ENCODE data around the gene TNS3.

The TNS3 gene

DNA sequence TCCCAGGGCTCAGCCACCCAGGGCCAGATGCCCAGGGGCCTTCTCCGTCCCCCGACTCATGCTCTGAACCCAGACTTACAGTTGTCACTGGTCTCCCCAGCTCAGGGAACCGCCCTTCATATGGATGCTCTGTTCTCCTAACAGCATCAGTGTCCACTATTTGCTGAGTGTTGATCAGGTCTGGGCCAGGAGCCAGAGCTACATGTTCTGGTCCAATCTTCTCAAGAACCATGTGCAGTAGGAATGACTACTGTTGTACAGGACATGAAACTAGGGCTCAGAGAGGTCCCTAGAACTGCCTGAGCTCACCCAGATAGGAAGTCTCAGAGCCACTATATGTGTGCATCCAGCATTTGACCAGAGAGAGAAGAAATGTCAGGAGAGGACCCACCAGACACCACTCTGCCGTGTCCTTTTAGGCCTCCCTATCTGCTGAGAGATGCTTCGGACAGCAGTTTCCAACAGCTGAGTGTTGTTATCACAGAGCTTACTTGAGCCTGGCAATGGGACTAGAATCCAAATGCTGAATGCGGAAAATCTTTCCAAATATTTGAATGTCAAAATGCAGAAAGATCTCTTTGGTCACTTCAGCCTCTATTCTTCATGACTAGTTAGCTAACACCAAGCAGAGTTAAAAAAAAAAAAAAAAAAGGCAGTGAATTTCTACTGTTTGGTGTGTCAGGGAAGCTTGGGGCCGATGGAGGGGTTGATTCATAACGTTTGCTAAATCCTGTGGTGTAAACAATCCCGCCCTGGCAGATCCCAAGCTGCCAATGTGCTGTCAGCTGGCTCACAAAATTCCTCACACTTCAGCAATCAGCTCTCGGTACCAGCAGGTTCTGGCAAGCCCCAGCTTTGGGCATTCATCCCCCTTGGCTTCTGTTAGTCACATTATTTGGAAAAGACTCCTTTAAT lies 246.1 kb downstream of the TNS3 start:
- no peak overlapping the region for H3K4me3 ChIP-seq (ENCODE audit: low read length)
- DNase-seq (ENCODE audit: low read depth, low spot score), result no peak

DNA sequence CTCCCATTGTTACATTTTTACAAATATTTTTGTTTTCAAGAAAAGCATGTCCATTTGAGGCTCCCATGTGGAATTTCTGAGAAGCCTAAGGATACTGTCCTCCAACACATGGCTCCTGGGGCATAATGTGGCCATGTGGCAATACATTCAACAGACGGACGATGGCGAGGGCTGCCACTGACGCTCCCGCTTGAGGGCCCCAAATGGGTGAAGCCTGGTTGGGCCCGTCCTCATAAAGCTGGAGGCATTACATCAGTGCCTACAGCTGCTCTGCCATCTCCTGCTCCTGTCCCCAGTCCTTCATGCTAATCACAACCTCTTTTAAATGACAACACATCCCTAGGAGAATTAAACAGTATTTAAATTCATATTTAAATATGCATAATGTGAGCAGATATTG lies 246.8 kb downstream of the TNS3 start:
- H3K4me3 ChIP-seq (ENCODE audit: low read length), result no peak overlapping the region
- no peak for DNase-seq (ENCODE audit: low read depth, low spot score)

DNA sequence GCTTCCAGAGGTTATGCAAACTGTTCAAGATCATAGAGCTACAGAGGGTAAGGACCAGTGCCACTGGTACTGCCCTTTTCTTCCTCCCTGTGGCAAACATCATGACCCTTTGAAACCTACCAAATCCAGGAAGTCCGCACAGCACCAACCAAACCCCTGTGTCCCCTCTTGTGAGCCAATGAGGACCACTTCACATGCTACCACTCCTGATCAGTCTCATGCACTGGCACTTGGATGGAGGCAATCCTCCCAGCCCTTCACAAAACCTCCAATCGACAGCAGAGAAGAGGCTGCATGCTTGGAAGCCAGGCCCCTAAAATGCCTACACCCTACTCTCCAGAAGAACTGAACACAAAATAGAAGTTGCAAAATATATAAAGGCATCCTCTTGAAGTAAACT lies 248.0 kb downstream of the TNS3 start:
- DNase-seq (ENCODE audit: low read depth, low spot score), result no peak

DNA sequence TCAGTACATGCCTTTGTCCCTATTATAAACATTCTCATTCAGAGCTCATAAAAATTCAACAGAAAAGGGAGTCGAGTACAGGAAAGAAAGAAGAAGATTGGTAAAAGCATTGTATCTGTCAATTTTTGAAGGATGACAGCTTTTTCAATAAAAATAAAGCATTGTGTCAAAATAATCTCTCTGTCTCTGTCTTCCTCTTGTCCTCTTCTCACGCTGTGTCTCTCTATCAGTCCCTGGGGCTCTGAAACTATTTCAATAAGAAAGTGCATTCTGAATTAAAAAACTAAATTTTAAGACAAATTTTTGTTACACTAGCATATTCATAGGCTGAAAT lies 248.4 kb downstream of the TNS3 start:
- no peak for DNase-seq (ENCODE audit: low read depth, low spot score)
- no peak overlapping the region for H3K4me3 ChIP-seq (ENCODE audit: low read length)

More for the DNA sequence above, 248.0 kb downstream of the TNS3 start:
- no peak overlapping the region for H3K4me3 ChIP-seq (ENCODE audit: low read length)

DNA sequence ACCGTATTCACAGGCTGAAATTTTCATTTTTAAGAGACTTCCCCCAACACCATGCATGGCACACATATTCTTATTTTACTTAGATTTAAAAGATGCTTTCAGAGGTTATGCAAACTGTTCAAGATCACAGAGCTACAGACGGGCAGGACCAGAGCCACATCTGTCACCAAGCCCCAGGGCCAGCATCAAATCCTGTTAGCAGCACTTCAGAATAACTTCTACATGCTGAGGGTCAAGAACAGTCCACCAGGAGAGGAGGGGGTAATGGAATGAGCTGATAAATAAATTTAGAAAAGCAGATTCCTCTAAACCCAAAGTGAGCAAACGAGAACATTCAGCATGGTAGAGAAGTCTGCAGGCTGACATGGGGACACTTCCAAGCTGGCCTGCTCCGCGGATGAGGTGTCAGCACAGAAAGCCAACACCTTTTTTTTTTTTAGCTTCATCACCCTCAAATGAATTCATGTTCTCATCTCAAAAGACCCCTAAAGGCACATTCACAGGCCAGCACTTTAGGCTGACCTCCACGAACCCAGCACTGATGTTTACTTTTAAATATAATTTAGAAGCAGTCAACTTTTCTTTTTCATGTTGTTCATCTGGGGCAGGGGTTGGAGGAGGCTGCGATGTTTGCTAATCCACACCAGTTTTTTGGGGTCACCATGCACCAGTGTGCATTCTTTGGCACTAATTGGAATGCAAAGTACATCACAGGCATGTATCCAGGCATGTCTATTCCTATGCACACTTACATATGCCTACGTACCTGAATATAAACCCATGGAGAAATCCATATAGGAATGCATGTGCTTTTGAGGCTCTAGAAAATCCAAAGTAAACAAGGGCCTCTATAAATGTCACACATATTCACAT lies 249.0 kb downstream of the TNS3 start:
- no peak for DNase-seq (ENCODE audit: low read depth, low spot score)
- H3K4me3 ChIP-seq (ENCODE audit: low read length), result no peak overlapping the region

DNA sequence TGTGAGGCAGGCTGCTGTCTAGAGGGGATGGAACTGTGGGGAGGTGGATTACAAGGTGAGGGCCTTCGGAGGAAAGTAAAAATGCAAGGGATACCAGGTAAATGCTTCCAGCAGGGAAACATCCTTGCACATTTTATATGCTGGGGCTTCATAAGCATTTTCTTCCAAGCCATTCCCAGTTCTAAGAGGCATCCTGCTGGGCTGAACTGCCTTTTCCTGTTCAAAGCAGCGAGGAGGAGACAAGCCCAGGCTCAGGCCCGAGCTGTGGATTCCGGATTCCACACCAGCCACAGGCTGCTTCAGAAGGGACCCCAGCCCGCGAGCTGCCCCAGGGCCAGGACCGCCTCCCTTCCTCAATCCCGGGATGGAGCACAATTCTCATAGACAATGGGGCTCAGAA lies 249.7 kb downstream of the TNS3 start:
- H3K4me3 ChIP-seq (ENCODE audit: low read length), result no peak overlapping the region
- DNase-seq (ENCODE audit: low read depth, low spot score), result no peak

DNA sequence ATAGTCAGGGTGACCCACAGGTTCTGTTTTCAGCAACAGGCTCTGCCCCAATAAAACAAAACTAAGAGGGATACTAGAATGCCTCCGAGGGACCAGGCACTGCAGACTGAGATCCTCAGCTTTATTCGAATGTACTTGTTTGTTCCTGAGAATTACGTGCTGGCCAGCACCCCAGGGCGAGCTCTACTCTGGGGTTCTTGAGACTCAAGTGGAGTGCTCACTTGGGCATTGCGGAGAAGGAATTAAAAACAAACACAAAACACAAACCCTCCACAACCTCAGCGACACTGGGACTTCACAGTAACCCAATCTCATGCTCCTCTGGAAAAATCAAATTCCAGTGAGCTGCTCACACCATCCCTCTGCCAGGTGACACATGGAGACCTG lies 250.7 kb downstream of the TNS3 start:
- no peak for DNase-seq (ENCODE audit: low read depth, low spot score)
- H3K4me3 ChIP-seq (ENCODE audit: low read length), result no peak overlapping the region

DNA sequence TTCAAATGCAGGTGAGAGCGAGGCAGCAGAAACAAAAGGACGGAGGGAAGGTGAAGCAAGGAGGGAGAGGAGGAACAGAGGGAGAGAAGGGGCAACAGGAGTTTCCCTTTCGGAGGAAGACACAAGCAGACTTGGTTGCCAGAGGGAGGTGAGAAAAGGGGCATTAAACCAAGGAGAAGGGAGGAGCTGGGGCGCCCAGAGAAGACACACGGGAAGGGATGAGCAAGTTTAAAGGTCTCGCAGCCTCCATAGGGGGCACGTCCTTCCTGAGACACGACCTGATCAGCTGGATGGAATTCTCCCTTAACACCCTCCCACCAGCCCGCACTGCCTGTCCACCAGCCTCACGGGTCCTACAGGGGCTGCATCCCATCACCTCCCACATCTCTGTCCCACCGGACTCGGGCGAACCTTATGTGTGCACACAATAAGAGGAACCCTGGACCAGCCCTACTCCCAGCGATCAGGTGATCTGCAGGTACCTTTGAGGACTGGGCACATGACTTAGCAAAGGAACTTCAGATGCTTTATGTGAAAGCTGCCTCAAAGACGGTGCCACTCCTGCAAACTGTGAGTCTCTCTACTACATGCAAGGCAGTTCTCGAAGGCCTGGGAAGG lies 251.2 kb downstream of the TNS3 start:
- no peak overlapping the region for H3K4me3 ChIP-seq (ENCODE audit: low read length)
- no peak for DNase-seq (ENCODE audit: low read depth, low spot score)

DNA sequence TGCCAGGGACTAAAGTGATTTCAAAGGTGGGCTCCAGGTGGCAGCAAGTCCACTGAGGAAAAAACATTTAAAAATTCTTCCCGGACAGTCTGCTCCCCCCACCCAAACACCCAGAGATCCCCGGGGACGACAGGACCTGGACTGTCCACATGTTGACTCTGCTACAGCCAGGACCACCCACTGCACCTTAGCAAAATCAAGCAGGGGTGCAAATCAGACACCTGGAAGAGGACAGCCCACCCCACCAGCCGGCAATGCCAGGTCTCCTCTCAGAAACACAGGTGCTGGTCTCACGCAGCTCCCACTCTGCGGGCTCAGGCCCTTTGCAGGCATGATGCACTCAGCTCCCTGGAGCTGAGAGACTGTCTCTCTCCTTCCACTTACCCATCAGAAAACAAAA lies 251.9 kb downstream of the TNS3 start:
- DNase-seq (ENCODE audit: low read depth, low spot score), result no peak
- no peak overlapping the region for H3K4me3 ChIP-seq (ENCODE audit: low read length)

DNA sequence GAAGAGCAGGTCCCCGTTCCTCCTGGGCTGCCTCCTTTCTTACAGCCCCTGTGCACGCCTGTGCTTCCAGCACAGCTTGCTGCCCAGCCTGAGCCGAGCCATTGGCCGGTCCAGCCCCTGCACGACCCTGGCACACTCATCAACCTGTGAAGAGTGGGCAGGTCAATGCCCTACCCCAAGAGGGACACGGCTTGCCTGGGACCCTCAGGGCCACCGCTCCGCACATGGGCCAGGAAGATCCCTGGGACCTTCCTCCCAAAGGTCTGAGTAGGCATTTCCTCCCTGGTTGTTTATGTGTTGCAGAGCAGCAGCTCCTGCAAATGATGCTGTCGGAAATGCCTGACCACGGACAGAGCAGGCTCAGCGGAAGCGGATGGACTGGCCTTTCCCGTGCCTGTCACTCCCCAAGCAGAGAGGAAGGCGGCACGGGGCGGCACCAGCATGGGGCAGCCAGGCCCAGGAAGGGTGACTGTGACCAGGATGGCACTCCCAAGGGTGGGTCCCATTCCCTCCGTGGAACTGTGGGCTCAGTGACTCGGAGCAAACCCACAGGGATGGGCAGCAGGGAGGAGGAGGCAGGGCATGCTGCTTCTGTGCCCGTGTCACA lies 252.5 kb downstream of the TNS3 start:
- DNase-seq (ENCODE audit: low read depth, low spot score), result no peak
- no peak overlapping the region for H3K4me3 ChIP-seq (ENCODE audit: low read length)

DNA sequence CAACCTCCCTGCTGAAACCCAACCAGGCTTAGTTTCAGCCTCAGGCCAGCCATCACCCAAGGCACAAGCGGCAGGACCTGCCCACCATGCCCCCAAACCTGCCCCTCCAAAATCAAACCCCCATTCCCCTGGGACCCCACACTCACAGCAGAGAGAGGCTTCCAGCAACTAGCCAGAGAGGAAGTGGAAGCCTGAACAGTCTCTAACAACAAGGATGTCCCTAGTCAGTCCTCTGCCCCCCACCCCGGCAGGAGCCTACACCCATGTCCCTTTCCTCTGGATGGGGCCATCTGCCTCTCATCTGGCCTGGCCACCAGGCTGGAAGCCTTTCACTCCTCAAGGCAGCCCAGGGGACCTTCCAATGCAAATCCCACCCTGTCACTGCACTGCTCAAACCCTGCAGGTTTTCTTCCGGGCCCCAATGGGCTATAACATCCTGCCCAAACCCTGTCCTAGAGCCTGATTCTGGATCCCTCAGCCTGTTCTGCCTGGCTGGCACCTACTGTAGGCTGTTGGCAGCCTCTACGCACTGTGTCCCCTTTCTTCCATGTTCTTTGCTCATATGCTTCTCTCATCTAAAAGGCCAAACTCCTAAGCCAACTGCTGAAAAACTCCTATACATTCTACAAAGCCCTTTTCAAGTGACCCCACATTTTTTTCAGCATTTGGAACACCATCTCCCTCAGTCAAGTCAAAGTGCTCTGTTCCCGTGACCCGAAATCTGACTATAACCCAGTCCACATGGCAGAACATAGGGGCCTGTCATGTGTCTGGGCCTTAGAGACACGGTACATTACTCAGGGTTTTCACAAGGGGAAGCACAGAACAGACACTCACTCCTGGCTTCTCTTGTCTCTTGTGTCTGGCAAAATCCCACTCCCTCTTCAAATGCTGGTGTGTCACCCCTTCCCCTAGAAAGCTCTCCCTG lies 253.3 kb downstream of the TNS3 start:
- no peak overlapping the region for H3K4me3 ChIP-seq (ENCODE audit: low read length)
- DNase-seq (ENCODE audit: low read depth, low spot score), result no peak

DNA sequence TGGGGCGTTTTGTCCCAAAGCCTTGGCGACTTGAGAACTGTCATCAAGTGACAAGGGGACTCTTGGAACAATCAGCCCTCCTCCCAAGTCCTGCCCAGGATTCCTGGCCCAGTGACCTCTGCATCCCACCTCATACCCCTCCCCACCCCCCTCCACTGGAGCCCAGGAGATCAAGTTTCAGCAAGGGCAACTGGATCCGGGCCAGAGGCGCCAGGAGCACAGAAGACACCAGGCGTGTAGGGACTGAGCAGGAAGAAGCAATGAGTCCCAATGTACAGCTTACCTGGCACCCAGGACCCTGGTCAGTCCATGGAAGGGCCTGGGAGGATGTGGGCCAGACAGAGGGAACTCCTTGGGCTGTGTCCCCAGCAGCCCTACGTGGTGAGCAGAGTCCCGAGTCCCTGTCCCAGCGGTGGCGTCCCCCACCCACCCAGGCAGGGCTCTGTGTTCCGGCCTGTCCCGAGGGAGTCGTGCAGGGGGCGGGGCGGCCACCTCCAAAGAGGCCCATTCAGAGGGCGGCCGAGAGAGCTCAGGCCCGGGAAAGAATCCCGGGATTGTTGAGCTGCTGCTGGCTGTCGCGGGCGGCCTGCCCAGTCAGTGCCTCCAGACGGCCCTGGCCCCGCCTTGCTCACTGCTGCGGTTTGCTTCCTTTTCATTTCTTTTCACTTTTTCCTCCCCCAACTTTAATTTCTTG lies 254.1 kb downstream of the TNS3 start:
- H3K4me3 ChIP-seq (ENCODE audit: low read length), result no peak overlapping the region
- DNase-seq (ENCODE audit: low read depth, low spot score), result no peak

DNA sequence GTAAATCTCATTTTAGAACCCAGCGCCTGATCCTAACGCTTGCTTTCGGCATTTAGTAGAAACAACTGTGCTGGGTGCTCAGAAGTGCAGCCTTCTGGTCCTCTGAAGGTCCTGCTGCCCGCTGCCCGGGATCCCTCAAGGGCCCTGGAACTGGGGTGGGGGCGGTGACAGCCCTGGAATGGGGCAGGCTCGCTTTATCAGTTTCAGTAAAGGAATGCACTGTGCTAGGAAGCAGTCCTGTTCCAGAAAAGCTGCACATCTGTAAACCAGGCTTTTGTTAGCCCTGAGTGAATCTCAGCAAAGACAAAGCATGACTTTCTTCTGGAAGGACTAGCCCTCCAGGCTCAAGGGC lies 254.6 kb downstream of the TNS3 start:
- no peak for DNase-seq (ENCODE audit: low read depth, low spot score)
- H3K4me3 ChIP-seq (ENCODE audit: low read length), result no peak overlapping the region

DNA sequence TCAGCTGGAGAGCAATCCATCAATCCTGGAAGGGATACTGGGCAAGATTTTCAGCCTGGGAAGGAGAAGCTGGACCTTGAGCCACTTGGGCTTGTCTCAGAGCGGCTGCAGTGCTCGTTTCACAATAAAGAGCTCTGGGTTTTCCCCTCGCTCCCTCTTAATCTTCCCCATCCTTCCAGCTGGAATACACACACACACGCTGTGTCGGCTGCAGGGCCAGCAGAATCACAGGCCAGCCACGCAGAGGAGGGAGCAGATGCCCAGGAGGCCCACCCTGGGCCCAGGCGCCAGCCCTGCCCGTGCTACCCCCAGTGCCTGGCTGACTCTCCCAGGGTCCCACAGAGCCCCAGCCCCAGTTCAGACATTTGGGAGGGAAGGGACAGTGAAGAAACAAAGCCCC lies 255.1 kb downstream of the TNS3 start:
- DNase-seq (ENCODE audit: low read depth, low spot score), result no peak
- H3K4me3 ChIP-seq (ENCODE audit: low read length), result no peak overlapping the region

DNA sequence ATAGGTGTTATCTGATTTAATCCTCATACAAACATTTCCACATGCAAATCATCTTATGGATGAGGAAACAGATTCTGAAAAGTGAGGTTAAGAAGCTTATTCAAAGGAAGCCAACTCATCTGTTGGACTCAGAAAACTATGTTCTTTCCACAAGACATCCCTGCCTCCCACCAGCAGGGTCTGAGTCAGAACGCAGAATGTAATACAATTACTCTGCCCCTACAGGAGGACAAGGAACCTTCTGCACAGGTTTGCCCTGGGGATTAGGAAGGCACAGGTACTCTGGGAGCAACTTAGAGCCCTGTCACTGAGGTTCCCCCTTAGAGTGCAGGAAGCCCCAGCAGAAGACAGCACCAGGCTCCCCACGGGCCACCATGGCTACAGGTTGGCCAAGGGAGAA lies 255.7 kb downstream of the TNS3 start:
- H3K4me3 ChIP-seq (ENCODE audit: low read length), result no peak overlapping the region
- DNase-seq (ENCODE audit: low read depth, low spot score), result no peak

DNA sequence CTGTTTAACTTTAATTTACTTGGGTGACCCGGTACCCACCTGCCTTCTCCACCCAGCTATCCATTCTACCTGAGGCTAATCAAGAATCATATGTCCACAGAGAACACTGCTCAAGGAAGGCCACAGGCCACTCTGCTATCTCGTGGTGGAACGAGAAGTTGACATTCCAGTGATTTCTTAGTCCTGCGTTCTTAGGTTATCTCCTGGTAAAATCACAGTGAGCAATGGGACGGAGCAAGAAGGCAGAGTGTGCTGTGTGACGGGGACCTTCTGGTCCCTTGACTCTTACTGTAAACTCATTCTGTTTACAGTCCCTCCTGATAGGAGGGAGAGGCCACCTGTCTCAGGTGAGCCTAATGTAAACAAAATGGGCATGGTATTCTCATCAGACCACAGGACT lies 256.6 kb downstream of the TNS3 start:
- no peak overlapping the region for H3K4me3 ChIP-seq (ENCODE audit: low read length)

DNA sequence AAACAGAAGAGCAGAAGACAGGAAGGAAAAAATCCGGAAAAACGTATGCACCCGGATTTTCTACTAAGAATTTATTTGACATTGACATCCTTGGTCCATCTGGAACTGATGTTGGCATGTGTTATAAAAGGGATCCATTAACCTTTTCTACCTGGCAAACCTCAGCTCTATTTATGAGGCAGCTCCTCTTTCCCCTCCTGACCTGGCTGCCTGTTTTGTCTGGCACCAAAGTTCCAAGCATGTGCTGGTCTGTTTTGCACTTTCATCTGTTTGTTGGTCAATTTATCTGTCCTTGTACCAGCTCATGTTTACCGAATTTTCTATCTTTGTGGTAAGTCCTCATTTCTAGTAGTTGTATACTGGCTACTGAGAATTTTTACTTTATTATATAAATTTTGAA lies 258.0 kb downstream of the TNS3 start:
- no peak for DNase-seq (ENCODE audit: low read depth, low spot score)
- H3K4me3 ChIP-seq (ENCODE audit: low read length), result no peak overlapping the region

More for the DNA sequence above, 256.6 kb downstream of the TNS3 start:
- DNase-seq (ENCODE audit: low read depth, low spot score), result no peak

DNA sequence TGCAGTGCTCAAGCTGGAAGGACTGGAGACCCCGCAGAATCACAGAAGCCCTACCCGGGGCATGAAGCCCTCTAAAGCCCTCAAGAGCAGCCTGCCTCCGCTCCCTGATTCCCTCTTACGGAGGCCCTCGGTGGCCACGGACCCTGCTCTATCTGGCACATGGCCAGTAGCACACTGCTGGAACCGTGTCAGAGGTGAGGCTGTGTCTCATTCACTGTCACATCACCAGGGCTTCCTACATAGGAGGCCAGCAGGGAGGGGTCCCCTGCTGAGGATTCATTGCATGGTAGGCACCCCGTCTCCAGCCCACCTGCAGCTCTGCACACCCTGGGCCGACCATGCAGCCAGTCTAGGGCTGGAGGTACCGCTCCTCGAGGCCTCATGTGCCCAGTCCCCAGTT lies 259.2 kb downstream of the TNS3 start:
- no peak for DNase-seq (ENCODE audit: low read depth, low spot score)
- H3K4me3 ChIP-seq (ENCODE audit: low read length), result no peak overlapping the region
